ENCODE measurements around the gene ORM1. TPM values are rescaled to one million over a fixed set of nuclear protein-coding genes. Genes with fewer than 3 reads are reported as not detected.

The ORM1 gene
- total and polyA plus RNA-seq, 2 of the 8 experiments (the other 6 are each of a cell fraction or from before 2014, with no cell fraction given): 0.32 TPM; not detected in 1

GRCh38 chr9:114278356-114278755 is 44.5 kb upstream of the ORM1 start:
- Histone ChIP-seq H3K27ac (ENCODE audit: low read depth, low read length) (no peak overlapping the region), H3K36me3 (ENCODE audit: control insufficient read depth in 2 of 4, insufficient read depth in 4 of 4, low read length in 3 of 4) (no peaks in the 10 kb centered on the region; a peak in 1 of 8 replicates), H2BK12ac (ENCODE audit: low read depth, low read length) (no peak overlapping the region), H3K27me3 (replicated peaks in 1 of 4; ENCODE audit: control insufficient read depth in 3 of 4, extremely low read depth in 1 of 4, insufficient read depth in 3 of 4, low read length in 3 of 4) (no peaks in the 10 kb centered on the region), H2BK120ac (replicated peaks; ENCODE audit: low read depth, low read length) (no peak overlapping the region), H3K9ac (replicated peaks in 1 of 4; ENCODE audit: extremely low read depth in 1 of 4, low read depth in 3 of 4, low read length in 3 of 4) (no peak overlapping the region), H3K23me2 (ENCODE audit: low read depth, low read length) (peaks cover 6% of the 10 kb centered on the region; the same call in 1 of the 2 replicates), H2AK5ac (ENCODE audit: low read depth, low read length) (no peak overlapping the region), H3K18ac (ENCODE audit: extremely low read depth, low read length) (no peak overlapping the region), H3K79me2 (ENCODE audit: control insufficient read depth in 1 of 2, insufficient read depth in 2 of 2, low read length in 2 of 2) (no peaks in the 10 kb centered on the region), H4K8ac (ENCODE audit: extremely low read depth, insufficient read depth, low read length) (no peak overlapping the region), H3K56ac (replicated peaks; ENCODE audit: insufficient read length, low read depth, low read length) (peak overlapping the region; percentile 64), H2AFZ (ENCODE audit: low read length) (no peak overlapping the region), H3K9me3 (ENCODE audit: insufficient read depth in 2 of 2, low read depth in 1 of 2, low read length in 1 of 2) (no peaks in the 10 kb centered on the region), H2BK15ac (ENCODE audit: low read length) (no peak overlapping the region), H3K4ac (replicated peaks; ENCODE audit: insufficient read length, low read depth, low read length) (no peak overlapping the region), H4K91ac (replicated peaks; ENCODE audit: insufficient read length, low read length) (peak overlapping the region; percentile 57), H3K23ac (ENCODE audit: insufficient read length) (no peak overlapping the region), H3K14ac (ENCODE audit: insufficient read length) (no peak overlapping the region), H3K79me1 (ENCODE audit: low read depth, low read length) (no peaks in the 10 kb centered on the region), H3K4me2 (ENCODE audit: insufficient read depth in 1 of 2, low read depth in 2 of 2, low read length in 2 of 2) (no peak overlapping the region), H3K4me3 (ENCODE audit: extremely low read depth in 1 of 4, insufficient read depth in 2 of 4, low read depth in 3 of 4, low read length in 4 of 4) (no peak overlapping the region), H2BK5ac (ENCODE audit: low read depth, low read length) (no peak overlapping the region), H4K5ac (ENCODE audit: insufficient read length, low read depth, low read length) (no peak overlapping the region), H4K20me1 (replicated peaks in 1 of 2; ENCODE audit: control insufficient read depth in 1 of 2, insufficient read depth in 2 of 2, low read length in 2 of 2) (peaks cover 1 to 6% of the 10 kb centered on the region in 2 experiments), H2BK20ac (ENCODE audit: low read length) (no peak overlapping the region), H3K4me1 (replicated peaks in 1 of 4; ENCODE audit: control insufficient read depth in 3 of 4, insufficient read depth in 4 of 4, low read length in 3 of 4) (no peaks in the 10 kb centered on the region)
- DNase-seq (ENCODE audit: low read depth in 1 of 2, low spot score in 2 of 2) (no peak), FAIRE-seq (no peak)
- WGBS, 2 experiments (ENCODE audit: extremely low coverage in 1 of 2, insufficient coverage in 1 of 2, insufficient read length in 1 of 2, insufficient replicate concordance in 2 of 2, low coverage in 1 of 2, low lambda C conversion rate in 2 of 2, missing lambda C conversion rate in 1 of 2): 84% methylated on average over 3 of the region's 3 CpGs; no CpG with 5 or more reads in 1 of the 2 experiments
- CTCF ChIA-PET (ENCODE audit: partially characterized antibody): interaction anchor here (1.1 to 1.7 kb wide), 2 partner anchors 13 to 77 kb away, joined by 5 to 7 read pairs; no protein-coding TSS in a partner anchor
- POLR2A ChIA-PET (ENCODE audit: partially characterized antibody): no interaction called here
- TF ChIP-seq POLR2AphosphoS5 (IDR thresholded peaks at IDR 0.05; ENCODE audit: low read depth, low read length) (no peak), RXRA (IDR thresholded peaks at IDR 0.05; ENCODE audit: insufficient read depth, low read depth, low read length) (no peak), CTBP2 (IDR thresholded peaks at IDR 0.05; ENCODE audit: borderline replicate concordance, insufficient read depth, insufficient read length, low read length) (no peak), JUND (IDR thresholded peaks at IDR 0.05; ENCODE audit: low read length) (no peak)

Data from H1 (cell line).